Mesothelial cell of epicardium (in vitro differentiated cells): Measurements from ENCODE around the gene TNXB. TPM values are rescaled to one million over a fixed set of nuclear protein-coding genes. Genes with fewer than 3 reads are reported as not detected.
A peak's percentile ranks its signal among the peaks of the same experiment; 100 is the strongest.

Experiments used
- DNase-seq, 2 experiments: peaks; one replicate each; pipeline ENCODE4 v3.0.0; 2021; ENCODE audit warnings: low spot score in 2 of 2; ENCODE audit not compliant: unreplicated experiment in 2 of 2
- H3K27ac Mint-ChIP-seq: 2 replicates; pipeline ENCODE4 v1.8.0; 2021; ENCODE audit warnings: mixed read lengths
- H3K27me3 Mint-ChIP-seq: 2 replicates; pipeline ENCODE4 v1.8.0; 2021; ENCODE audit warnings: low read depth, mixed read lengths
- H3K36me3 Mint-ChIP-seq: 2 replicates; pipeline ENCODE4 v1.8.0; 2021; ENCODE audit warnings: mixed read lengths
- H3K4me1 Mint-ChIP-seq: 2 replicates; pipeline ENCODE4 v1.8.0; 2021; ENCODE audit warnings: mixed read lengths
- H3K4me3 Mint-ChIP-seq: 2 replicates; pipeline ENCODE4 v1.8.0; 2021; ENCODE audit warnings: mild to moderate bottlenecking, moderate library complexity, mixed read lengths
- H3K9me3 Mint-ChIP-seq: 2 replicates; pipeline ENCODE4 v1.8.0; 2021; ENCODE audit warnings: mixed read lengths
- CTCF ChIP-seq: fragments of 200-600 bp; sonication (generic); IDR thresholded peaks from one replicate; pipeline ENCODE4 v1.5.0; 2021; ENCODE audit warnings: antibody characterized with exemption; ENCODE audit not compliant: unreplicated experiment
- total RNA-seq: library from RNA; stranded (reverse); gene quantifications from 3 replicates; pipeline ENCODE4 v1.2.1, GENCODE V29; 2021

The TNXB gene
- total RNA-seq, result 10.8 to 13.9 TPM (median 13.6 TPM) in 3 replicates

GRCh38 chr6:32109114-32109764 is at the start of gene TNXB:
TSS of gene TNXB (minus strand) at chr6:32109338. CDS start at chr6:32098198, 11,140 bp downstream.
- peak within 1 kb of the TSS; percentile 1 for H3K4me3 Mint-ChIP-seq
- DNase-seq, result no peak
- peaks cover 48% of the 10 kb centered on the region for H3K27me3 Mint-ChIP-seq
- H3K36me3 Mint-ChIP-seq, result no peaks in the 10 kb centered on the region
- peaks cover 18% of the 10 kb centered on the region for H3K4me1 Mint-ChIP-seq
- peak within 1 kb of the TSS; percentile 65 for H3K27ac Mint-ChIP-seq
- H3K9me3 Mint-ChIP-seq, result no peaks in the 10 kb centered on the region
- no peak for TF ChIP-seq CTCF

- H3K27ac Mint-ChIP-seq, result no peak overlapping the region
- no peak for TF ChIP-seq CTCF
Observed at GRCh38 chr6:32158052-32158451, 48.9 kb upstream of the TNXB start.

GRCh38 chr6:32156891-32157290 is 47.8 kb upstream of the TNXB start:
- no peak for TF ChIP-seq CTCF
- Mint-ChIP-seq H3K27me3 (no peaks in the 10 kb centered on the region), H3K27ac (no peak overlapping the region), H3K36me3 (peaks cover 19% of the 10 kb centered on the region), H3K4me3 (no peak overlapping the region), H3K4me1 (peaks cover 30% of the 10 kb centered on the region), H3K9me3 (no peaks in the 10 kb centered on the region)
- no peak for DNase-seq

More at GRCh38 chr6:32158052-32158451, 48.9 kb upstream of the TNXB start:
- no peak overlapping the region for H3K4me3 Mint-ChIP-seq
- no peak for DNase-seq
- H3K36me3 Mint-ChIP-seq, result peaks cover 24% of the 10 kb centered on the region
- H3K9me3 Mint-ChIP-seq, result no peaks in the 10 kb centered on the region
- peaks cover 19% of the 10 kb centered on the region for H3K4me1 Mint-ChIP-seq
- H3K27me3 Mint-ChIP-seq, result no peaks in the 10 kb centered on the region

GRCh38 chr6:32154514-32155161 is 45.5 kb upstream of the TNXB start:
- Mint-ChIP-seq H3K4me1 (peaks cover 42% of the 10 kb centered on the region), H3K36me3 (peaks cover 17% of the 10 kb centered on the region), H3K9me3 (no peaks in the 10 kb centered on the region), H3K27ac (peak overlapping the region; percentile 99), H3K27me3 (peaks cover 5% of the 10 kb centered on the region), H3K4me3 (peak overlapping the region; percentile 99)
- TF ChIP-seq CTCF, result peak; percentile 45
- DNase-seq, result peak in 1 of 2 experiments; percentile 70

- Mint-ChIP-seq H3K9me3 (no peaks in the 10 kb centered on the region), H3K4me3 (peak within 1 kb of the TSS; percentile 99), H3K27ac (peak within 1 kb of the TSS; percentile 99), H3K27me3 (peaks cover 5% of the 10 kb centered on the region), H3K36me3 (peaks cover 14% of the 10 kb centered on the region), H3K4me1 (peaks cover 42% of the 10 kb centered on the region)
- no peak for TF ChIP-seq CTCF
- peak; percentile 69 to 82 for DNase-seq
Observed at GRCh38 chr6:32153564-32154513, 44.7 kb upstream of the TNXB start, which contains the start of gene PPT2. TSS of gene PPT2 (plus strand) at chr6:32154141. CDS start at chr6:32154595, 454 bp downstream.
